ENCODE results near the gene ITPR3.

- TF ChIP-seq POLR2AphosphoS5 (IDR thresholded peaks at IDR 0.05; ENCODE audit: insufficient read depth, low read depth, low read length) = no peak
- no peak for TF ChIP-seq CTCF (IDR thresholded peaks at IDR 0.05; ENCODE audit: extremely low read depth in 1 of 2, insufficient read depth in 1 of 2, low read depth in 1 of 2, low read length in 2 of 2)
- TF ChIP-seq EZH2 (IDR thresholded peaks at IDR 0.05; ENCODE audit: borderline replicate concordance, low read depth, low read length, severe bottlenecking) = no peak
- no peak for TF ChIP-seq MAX (IDR thresholded peaks at IDR 0.05; ENCODE audit: insufficient read depth, insufficient read length)
- no peak for TF ChIP-seq FOS (IDR thresholded peaks at IDR 0.05; ENCODE audit: borderline replicate concordance, insufficient read depth, low read length)
Observed at GRCh38 chr6:33690766-33691165, 69.6 kb downstream of the ITPR3 start.

Data from endothelial cell of umbilical vein (primary cell).